GM12891 (cell line): ENCODE measurements around the gene H1-8.

Experiments
- POLR2A ChIP-seq: IDR thresholded peaks from 2 replicates; pipeline ENCODE4 v1.6.1; 2011; ENCODE audit warnings: low read depth, low read length, control low read depth
- POLR2AphosphoS5 ChIP-seq: IDR thresholded peaks from 2 replicates; pipeline ENCODE4 v1.6.1; 2011; ENCODE audit warnings: low read depth, low read length, control low read depth

DNA sequence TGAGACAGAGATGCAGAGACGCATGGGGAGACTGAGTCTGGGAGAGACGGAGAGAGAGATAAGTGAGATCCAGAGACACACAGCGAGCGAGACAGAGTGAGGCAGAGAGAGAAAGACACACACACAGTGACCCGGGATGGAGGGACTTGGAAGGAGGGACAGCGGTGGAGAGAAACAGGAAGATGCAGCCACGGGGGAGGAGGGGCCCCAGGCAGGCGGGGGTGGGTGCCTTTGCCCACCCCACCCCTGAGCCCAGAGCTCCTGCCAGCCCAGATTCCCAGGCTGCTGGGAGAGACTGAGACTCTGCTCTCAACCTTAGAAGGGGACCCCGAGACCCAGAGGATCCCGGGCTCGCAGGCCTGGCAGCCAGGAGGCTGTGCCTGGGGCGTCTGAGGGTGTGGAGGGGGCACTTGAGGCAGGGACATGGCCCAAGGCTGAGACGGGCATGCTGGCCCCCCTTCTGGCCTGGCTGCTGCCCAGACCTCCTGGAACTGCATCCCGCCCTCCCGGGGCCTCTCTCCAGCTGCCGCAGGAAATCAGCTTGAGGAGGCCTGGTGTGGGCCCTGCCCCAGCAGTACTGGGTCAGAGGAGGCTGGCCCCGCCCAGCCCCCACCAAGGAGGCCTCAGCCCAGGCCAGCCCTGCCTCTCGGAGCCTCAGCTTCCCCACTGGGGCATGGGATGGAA is 18.1 kb downstream of the H1-8 start:
- no peak for TF ChIP-seq POLR2AphosphoS5
- no peak for TF ChIP-seq POLR2A
